Smooth muscle cell of the brain vasculature (primary cell): ENCODE data around the gene RAB22A.
"Not testable (repeated sequence)": the region's sequence is repeated elsewhere in the genome, so short reads cannot be mapped to it uniquely, and the experiment has no call there.

Source experiments
- DNase-seq: peaks from one replicate; pipeline ENCODE4 v3.0.0-alpha.2; 2012; ENCODE audit warnings: low read depth, low spot score

Gene RAB22A

DNA sequence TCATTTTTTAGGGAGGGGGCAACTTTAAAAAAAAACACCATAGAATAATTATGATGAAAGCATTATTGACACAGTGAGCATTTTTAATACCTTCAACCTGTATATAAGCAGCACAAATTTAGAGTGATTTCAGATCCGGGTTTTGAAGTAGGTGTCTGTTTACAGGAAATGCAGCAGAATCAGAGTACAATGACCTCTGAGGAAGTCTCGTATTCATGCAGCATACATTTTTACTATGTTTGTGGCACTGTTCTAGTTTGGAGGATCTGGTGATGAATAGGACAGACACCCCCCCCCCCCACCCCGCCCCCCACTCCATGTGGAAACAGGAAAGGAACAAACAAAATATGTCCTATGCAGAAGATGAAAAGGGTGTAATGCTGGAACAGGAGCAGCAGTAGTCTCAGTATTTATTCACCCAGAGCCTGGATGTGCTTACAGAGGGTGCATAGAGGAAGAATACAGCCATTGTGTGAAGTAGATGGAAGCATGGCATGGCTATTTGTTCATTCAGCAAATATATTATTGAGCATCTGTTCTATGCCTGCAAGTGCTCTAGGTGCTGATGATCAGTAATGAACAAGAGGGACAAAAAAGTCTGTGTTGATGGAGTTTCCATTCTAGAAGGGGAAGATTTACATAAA lies 99.2 kb downstream of the RAB22A start:
- no peak for DNase-seq

- DNase-seq, result not testable (repeated sequence)
These were observed 104.7 kb downstream of the RAB22A start for GRCh38 chr20:58414216-58414615.

GRCh38 chr20:58414786-58415185 lies 105.3 kb downstream of the RAB22A start:
- not testable (repeated sequence) for DNase-seq

- no peak for DNase-seq
These were observed 106.5 kb downstream of the RAB22A start for GRCh38 chr20:58416057-58416456.

GRCh38 chr20:58416835-58417234 lies 107.3 kb downstream of the RAB22A start:
- DNase-seq, result no peak
